HL-60 (cell line): ENCODE data around the gene HECW1.

Source experiments
- DNase-seq, 2 experiments: peaks; one replicate each; pipeline ENCODE4 v3.0.0-alpha.2; 2010 to 2020; ENCODE audit warnings: low read depth in 1 of 2, low spot score in 1 of 2
- H3K27ac ChIP-seq: fragments of 250-450 bp; sonication (Bioruptor Pico); replicated peaks from 2 replicates; pipeline ENCODE4 v1.5.1; 2020; ENCODE audit warnings: mild to moderate bottlenecking, moderate library complexity
- H3K27me3 ChIP-seq: fragments of 250-450 bp; sonication (Bioruptor Pico); 2 replicates; pipeline ENCODE4 v1.5.1; 2021; ENCODE audit warnings: mild to moderate bottlenecking, moderate library complexity; ENCODE audit not compliant: insufficient read depth, poor library complexity, severe bottlenecking
- H3K4me3 ChIP-seq: replicated peaks from 2 replicates; pipeline ENCODE4 v1.5.1; 2011; ENCODE audit warnings: mild to moderate bottlenecking, control low read depth, low read length; ENCODE audit not compliant: insufficient read depth
- CTCF ChIP-seq: IDR thresholded peaks from one replicate; pipeline ENCODE4 v1.5.1; 2011; ENCODE audit warnings: low read length, control low read depth, inconsistent platforms; ENCODE audit not compliant: insufficient read depth
- GABPA ChIP-seq: IDR thresholded peaks from 2 replicates; pipeline ENCODE4 v1.6.1; 2012; ENCODE audit warnings: low read depth
- POLR2AphosphoS5 ChIP-seq: IDR thresholded peaks from 2 replicates; pipeline ENCODE4 v1.6.1; 2012; ENCODE audit warnings: low read depth
- REST ChIP-seq: IDR thresholded peaks from 2 replicates; pipeline ENCODE4 v1.6.1; 2012; ENCODE audit warnings: low read depth; ENCODE audit not compliant: insufficient replicate concordance
- SPI1 ChIP-seq: IDR thresholded peaks from 2 replicates; pipeline ENCODE4 v1.6.1; 2012; ENCODE audit warnings: low read depth, mild to moderate bottlenecking, borderline replicate concordance

HECW1 gene

GRCh38 chr7:43590862-43591557, 478.6 kb downstream of the HECW1 start:
- no peak overlapping the region for H3K4me3 ChIP-seq
- no peak overlapping the region for H3K27ac ChIP-seq
- TF ChIP-seq CTCF = no peak
- TF ChIP-seq SPI1 = no peak
- TF ChIP-seq POLR2AphosphoS5 = no peak
- no peak for TF ChIP-seq GABPA
- no peak for TF ChIP-seq REST
- DNase-seq = peak in 1 of 2 experiments; percentile 61
- H3K27me3 ChIP-seq = no peaks in the 10 kb centered on the region

- Histone ChIP-seq H3K4me3 (no peak overlapping the region), H3K27ac (peak overlapping the region; percentile 12; the same call in 1 of the 2 replicates), H3K27me3 (no peaks in the 10 kb centered on the region)
- peak; percentile 34; the same call in 1 of the 2 replicates for TF ChIP-seq SPI1
- TF ChIP-seq REST = no peak
- no peak for TF ChIP-seq GABPA
- DNase-seq = peak in 1 of 2 experiments; percentile 68
Observed at GRCh38 chr7:43591558-43592180, 479.2 kb downstream of the HECW1 start.

GRCh38 chr7:43592326-43592725, 479.9 kb downstream of the HECW1 start:
- H3K27me3 ChIP-seq = no peaks in the 10 kb centered on the region
- H3K27ac ChIP-seq = no peak overlapping the region; the same call in 1 of the 2 replicates
- no peak for TF ChIP-seq REST
- no peak for TF ChIP-seq CTCF
- no peak for TF ChIP-seq GABPA
- TF ChIP-seq SPI1 = no peak
- TF ChIP-seq POLR2AphosphoS5 = no peak
- DNase-seq = no peak
- H3K4me3 ChIP-seq = no peak overlapping the region
